Frontal cortex (tissue), 4 donors: Measurements from ENCODE around the gene TRPM3. TPM values are rescaled to one million over a fixed set of nuclear protein-coding genes. Genes with fewer than 3 reads are reported as not detected.

ENCODE experiments used
- DNase-seq, 2 donors: peaks; one replicate each; pipeline ENCODE4 v3.0.0; 2012; ENCODE audit warnings: low spot score in 2 of 2
- FAIRE-seq: peaks from 2 replicates; lab custom pipeline; 2012; peaks lifted over from hg19 to GRCh38; lab: Jason Lieb, UNC
- total RNA-seq: library from RNA; depleted of rRNA; stranded (reverse); fragments of >200 nt; gene quantifications from one replicate; pipeline ENCODE4 v1.2.3, GENCODE V29; 2014
- donor health status: control.
- donor health status: control.
- donor health status: control.

TRPM3 gene
- total RNA-seq, 1 donor from 2014 or later: 18.8 TPM

DNA sequence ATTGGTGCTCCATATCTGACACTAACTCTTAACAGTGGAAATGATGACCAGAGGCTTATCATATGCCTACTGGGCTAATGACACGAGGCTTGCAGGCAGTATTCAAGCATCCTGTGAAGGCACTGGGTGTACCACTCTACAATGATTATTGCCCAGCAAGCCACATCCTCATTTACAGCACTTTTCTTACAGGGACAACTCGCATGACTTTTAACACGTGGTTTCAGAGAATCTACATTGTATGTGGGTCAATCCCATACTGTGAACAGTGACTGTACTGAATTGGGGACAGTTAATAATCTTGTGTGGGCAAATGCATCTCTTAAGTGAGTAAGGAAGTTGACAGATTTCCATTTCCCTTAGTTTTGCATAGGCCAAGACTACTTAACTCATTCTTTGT lies 260.0 kb downstream of the TRPM3 start:
- FAIRE-seq: no peak
- DNase-seq: no peak

DNA sequence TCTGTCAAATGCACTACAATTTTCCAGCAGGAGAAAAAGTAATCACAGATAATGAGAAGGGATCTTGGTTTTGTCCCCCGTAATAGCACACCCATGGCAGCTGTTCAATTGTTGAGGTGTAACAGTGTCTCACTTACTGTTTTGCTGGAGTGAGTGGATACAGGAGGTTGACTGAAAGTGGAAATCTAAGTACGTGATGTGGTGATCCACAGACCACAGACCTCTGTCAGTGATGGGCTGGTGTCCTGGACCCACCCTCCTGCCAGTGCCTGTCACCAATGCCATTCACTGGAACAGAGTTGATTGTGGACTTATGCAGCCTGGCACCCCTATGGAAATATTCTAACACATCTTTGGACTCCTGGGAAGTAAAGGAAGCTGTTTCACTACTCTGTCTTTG lies 261.7 kb downstream of the TRPM3 start:
- DNase-seq (no peak), FAIRE-seq (no peak)

DNA sequence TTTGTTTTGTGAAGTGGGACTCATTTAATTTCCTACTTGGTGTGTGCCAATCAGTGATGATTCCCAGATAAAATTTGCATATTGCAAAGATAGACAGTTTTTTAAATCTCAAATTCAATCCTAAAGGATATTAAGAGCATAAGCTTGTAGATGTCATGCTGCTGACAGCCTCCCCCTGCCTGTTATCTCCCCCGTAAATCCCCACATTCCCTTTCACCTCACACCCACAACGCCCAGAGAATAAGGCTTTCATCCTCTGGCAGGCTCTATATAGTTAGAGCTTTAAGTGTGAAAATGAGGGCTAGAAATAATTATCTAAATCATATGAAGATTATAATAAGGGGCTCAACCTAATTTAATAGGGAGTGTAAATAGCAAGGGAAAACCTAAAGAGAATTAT lies 265.0 kb downstream of the TRPM3 start:
- DNase-seq: no peak
- no peak for FAIRE-seq

DNA sequence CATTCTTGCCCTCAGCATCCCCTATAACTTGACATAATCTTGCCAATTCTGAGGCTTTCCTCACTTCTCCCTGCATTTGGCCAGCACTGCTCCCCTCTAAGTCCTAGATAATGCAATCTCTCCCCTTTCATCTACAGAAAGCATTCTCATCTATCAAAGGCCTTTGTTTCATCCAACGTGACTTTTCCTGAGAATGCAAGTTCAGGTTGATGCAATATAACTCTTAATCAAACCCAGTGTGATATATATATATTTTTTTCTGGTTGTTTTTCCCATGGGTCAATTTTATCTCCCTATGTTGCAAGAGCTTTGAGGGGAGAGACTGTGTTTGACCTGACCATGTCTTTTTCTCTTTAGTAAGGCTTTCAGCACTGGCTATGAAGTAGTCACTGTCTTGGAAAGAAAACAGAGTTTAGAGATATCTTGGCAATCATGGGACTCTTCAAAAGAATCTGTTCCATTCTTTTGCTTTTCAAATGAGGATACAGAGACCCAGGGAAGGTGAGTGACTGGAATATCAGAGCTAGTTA lies 268.6 kb downstream of the TRPM3 start:
- no peak for FAIRE-seq

DNA sequence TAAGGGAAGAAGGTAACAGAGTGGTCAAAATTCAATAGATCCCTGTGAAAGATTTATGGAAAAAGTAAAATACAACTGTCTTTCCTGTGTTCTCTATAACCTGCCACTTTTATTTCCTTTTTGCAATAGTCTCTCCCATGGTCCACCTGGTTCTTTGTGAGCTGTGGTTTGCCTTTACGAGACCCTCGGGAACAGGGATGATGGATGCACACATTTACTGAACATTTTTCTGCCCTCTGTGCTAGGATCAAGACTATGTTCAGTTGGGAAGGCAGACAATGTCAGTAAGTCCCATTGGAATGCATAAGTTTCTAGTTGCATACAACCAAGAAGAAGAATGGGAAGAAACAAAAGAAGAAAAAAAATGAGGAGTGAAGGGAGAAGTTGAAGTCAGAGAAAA lies 281.2 kb downstream of the TRPM3 start:
- FAIRE-seq: no peak

More for the DNA sequence above, 268.6 kb downstream of the TRPM3 start:
- no peak for DNase-seq

DNA sequence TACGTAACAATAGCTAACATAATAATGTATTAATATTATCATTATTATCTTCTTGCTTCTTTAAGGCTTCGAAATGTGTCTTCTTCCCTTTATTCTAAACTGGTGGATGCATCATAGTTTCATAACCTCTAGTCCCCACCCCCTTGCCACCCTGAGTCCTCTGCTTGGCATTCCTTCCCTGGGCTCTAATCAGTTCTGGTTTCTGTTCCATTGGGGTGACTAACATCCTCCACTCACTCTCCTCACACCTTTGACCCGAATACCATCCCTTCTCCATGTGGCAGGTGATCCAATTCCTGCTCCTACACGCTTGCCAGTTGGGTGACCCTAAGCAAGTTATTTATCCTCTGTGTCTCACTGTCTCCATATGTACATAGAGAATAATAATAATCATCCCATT lies 286.1 kb downstream of the TRPM3 start:
- DNase-seq (no peak), FAIRE-seq (no peak)

More for the DNA sequence above, 281.2 kb downstream of the TRPM3 start:
- no peak for DNase-seq

DNA sequence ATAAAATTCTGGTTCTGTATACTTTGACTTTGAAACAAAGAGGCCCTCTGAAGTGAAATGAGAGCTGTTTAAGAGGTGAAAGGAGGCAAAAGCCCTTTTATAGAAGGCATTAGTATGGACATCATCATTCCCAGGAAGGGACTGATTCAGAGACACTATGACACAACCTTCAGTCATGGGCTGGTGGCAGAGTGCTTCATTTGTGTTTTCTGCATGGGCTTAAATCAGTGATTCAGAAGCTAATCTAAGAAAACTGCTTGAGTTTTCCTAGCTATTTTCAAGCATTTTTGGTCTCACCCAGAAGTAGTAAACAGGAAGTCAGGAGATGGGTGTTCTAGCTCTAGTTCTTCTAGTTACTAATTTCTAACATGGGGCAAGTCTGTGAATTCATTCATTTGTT lies 288.9 kb downstream of the TRPM3 start:
- DNase-seq: no peak
- FAIRE-seq: no peak

DNA sequence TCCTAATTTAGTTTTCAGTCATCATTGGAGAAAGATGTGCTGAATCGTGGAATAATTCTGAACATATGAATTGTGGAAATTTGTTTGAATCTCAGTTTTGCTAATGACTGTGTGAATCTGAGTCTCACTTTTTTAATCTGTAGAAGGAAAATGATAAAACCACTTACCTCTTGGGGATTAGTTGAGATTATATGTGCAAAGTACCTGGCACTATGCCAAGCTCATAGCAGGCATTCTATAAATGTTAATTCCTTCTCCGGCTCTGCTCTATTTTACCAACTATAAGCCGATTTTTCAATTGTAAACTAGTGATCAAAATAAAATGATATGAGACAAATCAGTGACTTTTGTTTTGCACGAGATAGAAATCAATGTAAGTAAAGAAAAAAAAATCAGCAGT lies 290.8 kb downstream of the TRPM3 start:
- no peak for FAIRE-seq

DNA sequence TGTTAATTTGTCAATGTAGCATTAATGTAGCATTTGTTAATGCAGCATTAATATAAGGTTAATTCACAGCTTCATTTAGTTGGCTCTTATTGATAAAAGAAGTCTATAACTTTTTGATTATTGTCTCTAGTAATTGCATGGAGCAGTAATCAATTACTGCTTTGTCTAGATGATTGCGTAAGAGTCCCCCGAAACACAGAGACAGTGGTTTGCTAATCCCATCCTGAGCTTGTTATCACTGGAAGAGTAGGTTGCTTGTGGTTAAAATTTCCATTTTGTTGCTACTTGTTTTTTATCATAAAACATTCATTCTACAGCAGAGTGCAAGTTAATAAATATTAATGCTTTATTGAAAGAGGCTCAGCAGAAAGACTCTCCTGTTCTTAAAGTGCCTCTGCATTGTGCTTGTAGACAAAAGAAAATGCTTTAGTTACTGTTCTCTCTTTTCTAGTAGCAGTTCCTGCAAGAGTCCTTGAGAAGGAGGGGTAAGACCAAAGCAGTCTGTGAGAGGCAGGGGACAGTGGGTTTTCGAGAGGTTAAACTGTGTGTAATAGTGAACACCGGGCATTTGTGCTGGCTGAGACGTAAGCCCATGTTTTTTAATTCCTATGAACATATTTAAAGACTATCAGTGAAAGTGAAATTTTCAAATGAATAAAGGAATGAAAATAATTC lies 291.7 kb downstream of the TRPM3 start:
- DNase-seq (no peak), FAIRE-seq (no peak)

More for the DNA sequence above, 290.8 kb downstream of the TRPM3 start:
- DNase-seq: no peak

DNA sequence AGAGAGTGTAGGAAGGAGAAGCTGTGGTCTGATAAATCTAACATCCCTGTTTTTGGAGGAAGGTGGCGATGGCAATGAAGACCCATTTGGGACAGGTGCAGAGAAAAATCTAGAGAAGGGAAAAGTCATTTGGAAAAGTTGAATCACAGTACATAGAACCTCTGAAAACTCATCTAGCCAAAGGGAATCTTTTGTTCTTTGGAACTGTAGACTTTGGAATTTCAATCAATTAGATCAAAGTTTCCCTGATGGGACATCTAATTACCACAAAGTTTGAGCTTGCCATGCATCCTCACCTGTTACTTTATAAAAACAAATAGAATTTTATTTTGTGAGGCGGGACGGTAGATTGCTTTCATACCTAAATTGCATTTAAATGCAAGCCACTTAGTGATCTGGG lies 294.9 kb downstream of the TRPM3 start:
- DNase-seq (no peak), FAIRE-seq (no peak)

DNA sequence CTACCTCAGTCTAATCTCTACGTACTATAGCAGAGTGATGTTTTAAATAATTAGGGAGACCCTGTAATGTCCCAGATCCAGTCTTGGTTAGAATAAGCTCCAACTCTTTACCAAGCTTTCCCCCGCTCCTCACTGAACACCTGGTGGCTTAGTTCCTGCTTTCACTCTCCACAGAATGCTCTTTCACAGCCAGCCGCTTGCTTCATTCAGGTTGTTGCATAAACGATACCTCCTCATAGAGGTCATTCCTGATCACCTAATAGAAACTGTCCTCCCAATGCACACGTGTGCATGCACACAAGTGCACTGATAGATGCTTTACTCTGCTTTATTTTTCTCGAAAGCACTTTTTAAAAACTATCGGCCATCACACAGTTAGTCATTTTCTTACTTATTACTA lies 298.1 kb downstream of the TRPM3 start:
- FAIRE-seq: no peak
- DNase-seq: no peak

DNA sequence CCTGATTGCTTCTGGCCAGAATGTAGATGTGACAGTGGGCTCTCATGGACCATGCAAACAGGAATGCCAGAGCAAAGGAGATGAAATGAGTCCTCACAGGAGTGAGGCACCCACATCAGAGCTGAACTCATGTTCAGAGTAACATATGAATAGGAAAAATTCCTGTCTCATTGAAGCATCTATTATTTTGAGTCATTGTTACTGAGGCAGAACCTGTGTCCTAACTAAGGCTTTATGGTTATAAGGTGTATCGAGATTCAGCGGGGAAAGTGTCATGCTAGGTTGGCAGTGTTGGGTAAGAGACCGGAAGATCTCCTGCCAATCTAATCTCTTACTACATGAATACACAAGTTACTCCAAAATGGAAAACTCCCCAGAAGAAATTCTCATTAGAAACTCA lies 304.1 kb downstream of the TRPM3 start:
- FAIRE-seq: no peak
- no peak for DNase-seq

DNA sequence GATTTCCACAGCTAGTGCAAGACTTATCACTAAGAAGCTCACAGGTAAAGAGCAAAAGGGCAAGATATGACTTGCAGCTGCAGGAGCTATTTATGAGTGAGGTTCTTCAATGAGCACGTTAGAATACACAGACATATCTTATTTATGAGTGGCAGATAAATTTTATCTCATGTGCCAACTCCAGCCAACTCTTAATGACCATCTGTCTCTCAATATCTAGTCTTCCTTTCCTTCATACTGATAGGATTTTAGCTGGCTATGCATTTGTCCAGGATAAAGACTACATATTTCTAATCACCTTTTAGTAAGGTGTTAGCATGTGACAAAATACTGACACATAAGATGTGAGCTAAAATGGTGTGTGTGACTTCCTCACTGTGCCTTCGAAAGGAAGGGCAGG lies 304.5 kb downstream of the TRPM3 start:
- DNase-seq (no peak), FAIRE-seq (no peak)

DNA sequence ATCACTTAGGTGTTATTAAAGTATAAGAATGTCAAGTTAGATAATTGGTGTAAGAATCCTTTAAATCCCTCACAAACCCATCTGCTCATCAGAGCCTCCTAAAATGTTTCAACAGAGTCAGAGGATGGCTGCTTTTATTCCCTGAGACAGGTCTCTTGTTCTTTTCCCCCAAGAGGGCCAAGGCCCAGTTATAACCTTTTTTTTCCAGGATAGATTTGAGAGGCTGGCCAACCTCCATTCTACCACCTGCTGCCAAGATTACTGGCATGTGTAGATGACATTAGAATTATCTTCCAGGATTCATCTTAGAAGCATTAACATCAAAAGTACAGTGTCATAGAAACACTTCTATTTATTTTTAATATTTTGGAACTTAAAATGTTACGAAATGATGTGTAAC lies 305.1 kb downstream of the TRPM3 start:
- DNase-seq (no peak), FAIRE-seq (no peak)

DNA sequence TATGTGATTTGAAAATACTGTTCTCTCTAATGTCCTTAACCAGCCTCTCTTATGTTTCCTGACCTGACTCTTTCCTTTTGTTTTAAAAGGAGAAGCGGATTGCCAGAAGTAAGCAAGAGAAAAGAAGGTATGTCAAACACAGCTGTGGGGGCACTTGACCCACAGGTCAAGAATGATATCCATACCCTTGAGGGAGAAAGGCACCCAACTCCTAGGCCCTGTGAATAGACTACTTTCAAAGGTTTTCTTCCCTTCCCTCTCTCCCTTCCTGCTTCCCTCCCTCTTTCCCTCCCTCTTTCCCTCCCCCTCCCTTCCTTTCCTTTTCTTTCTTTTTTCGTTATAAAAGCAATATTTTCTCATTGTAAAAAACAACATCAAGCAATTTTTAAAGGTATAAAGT lies 306.8 kb downstream of the TRPM3 start:
- FAIRE-seq: no peak
- DNase-seq: no peak

DNA sequence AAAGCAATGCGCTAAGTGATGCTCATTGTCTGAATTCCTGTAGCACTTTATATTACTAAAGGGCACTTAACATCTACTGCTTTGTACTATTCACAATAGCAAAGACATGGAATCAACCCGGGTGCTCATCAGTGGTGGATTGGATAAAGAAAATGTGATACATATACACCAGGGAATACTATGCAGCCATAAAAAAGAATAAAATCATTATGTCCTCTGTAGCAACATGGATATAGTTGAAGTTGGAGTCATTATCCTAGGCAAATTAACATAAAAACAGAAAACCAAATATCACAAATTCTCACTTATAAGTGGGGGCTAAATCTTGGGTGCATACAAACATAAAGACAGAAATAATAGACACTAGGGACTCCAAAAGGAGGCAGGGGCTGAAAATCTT lies 308.3 kb downstream of the TRPM3 start:
- FAIRE-seq: no peak

DNA sequence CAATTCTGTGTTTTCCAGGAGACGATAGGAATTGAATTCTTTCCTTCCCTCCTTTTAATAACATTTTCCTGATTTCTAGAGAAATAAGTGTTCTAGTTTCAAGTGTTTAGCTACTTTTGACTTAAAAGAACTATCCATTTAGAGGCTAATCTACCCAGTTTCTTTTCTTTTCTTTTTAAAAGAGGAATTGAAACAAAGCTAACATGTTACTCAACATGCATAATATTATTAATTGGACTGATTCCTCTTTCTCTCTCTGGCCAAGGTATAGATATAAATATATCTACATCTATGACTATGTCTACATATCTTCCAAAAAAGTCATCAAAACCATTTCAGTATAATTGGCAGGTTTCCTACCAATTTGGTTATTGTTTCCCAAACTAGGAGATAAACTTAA lies 309.8 kb downstream of the TRPM3 start:
- FAIRE-seq (no peak), DNase-seq (no peak)

More for the DNA sequence above, 308.3 kb downstream of the TRPM3 start:
- DNase-seq: no peak

DNA sequence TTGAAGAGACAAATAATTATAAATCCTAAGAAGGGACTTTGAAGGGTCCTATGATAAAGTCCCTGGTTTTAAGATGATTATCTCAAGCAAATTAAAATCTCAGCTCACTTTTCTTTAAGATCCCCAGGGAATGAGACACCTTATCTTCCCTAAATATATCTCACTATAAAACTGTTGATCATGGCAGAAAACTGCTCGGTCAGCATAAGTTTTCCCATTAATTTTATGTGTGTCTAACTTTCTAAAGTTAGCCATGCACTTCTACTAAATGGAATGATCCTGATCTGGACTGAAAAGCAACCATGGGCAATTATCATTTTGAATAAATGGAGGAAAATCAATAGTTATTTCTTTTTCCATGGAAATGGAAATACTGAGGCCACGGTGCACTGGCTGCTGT lies 314.5 kb downstream of the TRPM3 start:
- FAIRE-seq (no peak), DNase-seq (no peak)

DNA sequence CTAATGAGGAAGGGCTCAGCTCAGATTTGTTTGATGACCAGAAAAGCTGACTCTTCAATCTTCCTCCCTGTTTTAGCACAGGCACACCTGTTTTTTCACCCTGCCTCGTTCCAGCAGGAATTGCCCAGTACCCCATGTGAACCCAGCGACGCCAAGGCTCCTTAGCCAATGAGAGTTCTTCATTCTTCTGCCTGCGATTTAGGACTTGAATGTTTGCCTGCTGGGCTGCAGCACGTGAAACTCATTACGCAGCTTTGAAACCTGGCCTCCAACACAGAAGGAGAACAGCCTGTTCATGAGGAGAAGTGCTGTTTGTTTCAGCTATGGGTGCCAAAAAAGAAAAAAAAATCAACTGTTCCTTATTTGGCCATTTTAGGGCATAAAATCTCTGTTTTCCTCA lies 315.5 kb downstream of the TRPM3 start:
- DNase-seq: peak in 1 of 2 donors; percentile 14

DNA sequence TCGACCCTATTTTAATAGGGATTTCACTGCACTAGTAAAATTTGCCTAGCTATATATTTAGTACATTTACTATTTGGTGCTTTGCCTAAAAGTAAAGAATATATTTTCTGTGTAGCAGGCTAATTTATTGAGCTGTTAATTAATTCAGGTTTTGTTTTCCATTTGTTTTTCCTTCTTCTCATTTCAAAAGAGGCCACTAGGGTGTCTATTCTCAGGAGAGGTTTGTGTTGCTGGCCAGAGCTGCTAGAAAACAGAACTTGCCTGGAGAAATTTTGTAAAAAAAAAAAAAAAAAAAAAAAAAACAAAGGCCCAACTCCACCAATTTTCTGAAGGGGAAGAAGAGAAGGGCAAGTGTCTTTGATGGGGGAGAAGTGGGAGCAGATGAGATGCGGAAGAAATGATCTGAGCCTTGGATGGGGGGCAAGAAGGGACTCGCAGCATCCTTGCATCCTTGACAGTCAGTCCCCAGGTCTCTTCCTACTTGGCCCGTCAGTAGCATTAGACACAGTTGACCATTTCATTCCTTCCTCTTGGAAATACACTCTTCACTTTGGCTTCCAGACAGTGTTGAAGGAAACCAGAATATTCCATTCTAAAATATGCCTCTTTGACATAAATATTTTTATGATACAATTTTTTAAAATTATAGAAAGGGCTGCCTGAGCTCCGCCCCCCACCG lies 318.5 kb downstream of the TRPM3 start:
- DNase-seq (no peak), FAIRE-seq (no peak)

More for the DNA sequence above, 315.5 kb downstream of the TRPM3 start:
- FAIRE-seq: no peak

DNA sequence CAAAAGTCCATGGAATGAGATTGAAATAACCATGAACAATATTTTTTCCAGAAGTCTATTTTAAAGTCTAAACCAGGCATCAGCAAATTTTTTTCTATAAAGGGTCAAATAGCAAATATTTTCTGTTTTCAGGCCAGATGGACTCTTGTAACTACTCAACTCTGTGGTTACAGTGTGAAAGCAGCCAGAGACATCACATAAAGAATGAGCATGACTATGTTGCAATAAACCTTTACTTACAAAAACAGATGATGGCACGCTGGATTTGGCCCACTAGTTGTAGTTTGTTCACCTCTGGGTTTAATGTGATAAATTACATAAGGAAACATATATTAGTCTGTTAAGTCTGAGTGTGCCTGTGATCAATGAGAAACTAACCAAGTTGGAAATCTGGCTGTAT lies 319.2 kb downstream of the TRPM3 start:
- FAIRE-seq: no peak
- DNase-seq: no peak
